Cardiac muscle cell (in vitro differentiated cells and primary cell): ENCODE measurements around the gene NAXD. TPM values are rescaled to one million over a fixed set of nuclear protein-coding genes. Genes with fewer than 3 reads are reported as not detected.
"Not testable (repeated sequence)": the region's sequence is repeated elsewhere in the genome, so short reads cannot be mapped to it uniquely, and the experiment has no call there.

Experiments
- DNase-seq, 2 donors: peaks; one replicate each; pipeline versions ENCODE4 v3.0.0 to v3.0.0-alpha.2; 2010 to 2017; ENCODE audit warnings: low read depth in 1 of 2, low spot score in 1 of 2
- H3K27ac ChIP-seq: fragments of 200-600 bp; sonication (generic); 2 replicates; pipeline ENCODE4 v1.5.1; 2016
- H3K27me3 ChIP-seq: fragments of 200-600 bp; sonication (generic); 2 replicates; pipeline ENCODE4 v1.6.0; 2016; ENCODE audit warnings: control low read depth
- H3K36me3 ChIP-seq: fragments of 200-600 bp; sonication (generic); 2 replicates; pipeline ENCODE4 v1.5.1; 2016; ENCODE audit warnings: control low read depth
- H3K4me1 ChIP-seq: fragments of 200-600 bp; sonication (generic); 2 replicates; pipeline ENCODE4 v1.8.1; 2017; ENCODE audit warnings: low read depth, mild to moderate bottlenecking, mixed run types
- H3K4me3 ChIP-seq: fragments of 200-600 bp; sonication (generic); 2 replicates; pipeline ENCODE4 v1.5.1; 2016; ENCODE audit warnings: mild to moderate bottlenecking
- H3K9me3 ChIP-seq: fragments of 200-600 bp; sonication (generic); 2 replicates; pipeline ENCODE4 v1.5.1; 2017; ENCODE audit warnings: low read depth, mild to moderate bottlenecking, control low read depth
- polyA plus RNA-seq: library from polyadenylated mRNA; unstranded; fragments of >200 nt; fragmentation: Nextera tagmentation; extraction: Ambion mirVana; gene quantifications from 2 replicates; pipeline ENCODE4 v1.2.1, GENCODE V29; 2016
- total RNA-seq: library from RNA; depleted of rRNA; stranded (reverse); fragments of >200 nt; gene quantifications from 2 replicates; pipeline ENCODE4 v1.2.3, GENCODE V29; 2016
- TF ChIP-seq, protein P1 (sequence below): IDR thresholded peaks from 2 replicates; pipeline ENCODE4 v1.5.1; 2012; ENCODE audit warnings: low read depth, mild to moderate bottlenecking, low read length

Gene NAXD
- total and polyA plus RNA-seq, 2 experiments from 2014 or later, result 36.8 to 40.7 TPM

GRCh38 chr13:110597041-110597689, 18.2 kb upstream of the NAXD start:
- no peak overlapping the region for H3K27ac ChIP-seq
- TF ChIP-seq, protein P1, sequence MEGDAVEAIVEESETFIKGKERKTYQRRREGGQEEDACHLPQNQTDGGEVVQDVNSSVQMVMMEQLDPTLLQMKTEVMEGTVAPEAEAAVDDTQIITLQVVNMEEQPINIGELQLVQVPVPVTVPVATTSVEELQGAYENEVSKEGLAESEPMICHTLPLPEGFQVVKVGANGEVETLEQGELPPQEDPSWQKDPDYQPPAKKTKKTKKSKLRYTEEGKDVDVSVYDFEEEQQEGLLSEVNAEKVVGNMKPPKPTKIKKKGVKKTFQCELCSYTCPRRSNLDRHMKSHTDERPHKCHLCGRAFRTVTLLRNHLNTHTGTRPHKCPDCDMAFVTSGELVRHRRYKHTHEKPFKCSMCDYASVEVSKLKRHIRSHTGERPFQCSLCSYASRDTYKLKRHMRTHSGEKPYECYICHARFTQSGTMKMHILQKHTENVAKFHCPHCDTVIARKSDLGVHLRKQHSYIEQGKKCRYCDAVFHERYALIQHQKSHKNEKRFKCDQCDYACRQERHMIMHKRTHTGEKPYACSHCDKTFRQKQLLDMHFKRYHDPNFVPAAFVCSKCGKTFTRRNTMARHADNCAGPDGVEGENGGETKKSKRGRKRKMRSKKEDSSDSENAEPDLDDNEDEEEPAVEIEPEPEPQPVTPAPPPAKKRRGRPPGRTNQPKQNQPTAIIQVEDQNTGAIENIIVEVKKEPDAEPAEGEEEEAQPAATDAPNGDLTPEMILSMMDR, result no peak
- peaks cover 4% of the 10 kb centered on the region for H3K4me1 ChIP-seq
- DNase-seq, result no peak
- H3K9me3 ChIP-seq, result no peaks in the 10 kb centered on the region
- no peak overlapping the region for H3K4me3 ChIP-seq
- H3K36me3 ChIP-seq, result no peaks in the 10 kb centered on the region
- H3K27me3 ChIP-seq, result no peaks in the 10 kb centered on the region

DNA sequence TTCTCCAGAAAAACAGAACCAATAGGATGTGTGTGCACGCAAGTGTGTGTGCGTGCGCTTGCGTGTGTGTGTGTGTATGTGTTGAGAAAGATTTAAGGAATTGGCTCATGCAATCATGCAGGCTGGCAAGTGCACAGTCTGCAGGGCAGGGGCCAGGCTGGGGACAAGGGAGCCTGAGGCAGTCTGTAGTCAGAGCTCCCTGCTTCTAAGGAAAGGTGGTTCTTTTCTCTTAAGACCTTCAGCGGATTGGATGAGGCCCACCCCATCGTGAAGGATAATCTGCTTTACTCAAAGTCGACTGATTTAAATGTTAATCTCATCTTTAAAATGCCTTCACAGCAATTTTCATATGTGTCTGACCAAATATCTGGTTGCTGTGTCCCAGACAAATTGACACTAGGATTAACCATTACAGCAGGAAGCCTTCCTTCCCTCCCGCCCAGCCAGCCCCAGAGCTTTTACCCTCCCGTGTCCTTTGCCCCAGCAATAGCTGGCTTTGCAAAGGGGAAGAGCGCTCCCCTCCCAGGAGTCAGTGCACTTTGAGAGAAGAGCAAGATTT, 15.0 kb upstream of the NAXD start:
- no peak overlapping the region for H3K27ac ChIP-seq
- DNase-seq, result no peak
- peaks cover 4% of the 10 kb centered on the region for H3K4me1 ChIP-seq
- H3K36me3 ChIP-seq, result no peaks in the 10 kb centered on the region
- TF ChIP-seq, protein P1, result no peak
- H3K9me3 ChIP-seq, result no peaks in the 10 kb centered on the region
- no peaks in the 10 kb centered on the region for H3K27me3 ChIP-seq
- no peak overlapping the region for H3K4me3 ChIP-seq

- Histone ChIP-seq H3K27ac (no peak overlapping the region), H3K4me1 (peaks cover 4% of the 10 kb centered on the region), H3K9me3 (no peaks in the 10 kb centered on the region), H3K27me3 (no peaks in the 10 kb centered on the region), H3K4me3 (no peak overlapping the region), H3K36me3 (no peaks in the 10 kb centered on the region)
- TF ChIP-seq, protein P1, result no peak
- no peak for DNase-seq
These were observed 14.4 kb upstream of the NAXD start for GRCh38 chr13:110600980-110601379.

- H3K27ac ChIP-seq, result no peak overlapping the region
- H3K36me3 ChIP-seq, result no peaks in the 10 kb centered on the region
- peaks cover 4% of the 10 kb centered on the region for H3K4me1 ChIP-seq
- no peak overlapping the region for H3K4me3 ChIP-seq
- TF ChIP-seq, protein P1, result no peak
- no peak for DNase-seq
- H3K27me3 ChIP-seq, result no peaks in the 10 kb centered on the region
- H3K9me3 ChIP-seq, result no peaks in the 10 kb centered on the region
These were observed 10.2 kb upstream of the NAXD start for GRCh38 chr13:110605132-110605531.

GRCh38 chr13:110606281-110606680, 9.1 kb upstream of the NAXD start:
- H3K36me3 ChIP-seq, DNase-seq, H3K4me1 ChIP-seq, H3K27me3 ChIP-seq, H3K9me3 ChIP-seq, H3K27ac ChIP-seq, H3K4me3 ChIP-seq: not testable (repeated sequence)

- H3K36me3 ChIP-seq, result no peaks in the 10 kb centered on the region
- H3K27ac ChIP-seq, result no peak overlapping the region
- no peaks in the 10 kb centered on the region for H3K9me3 ChIP-seq
- DNase-seq, result no peak
- no peak overlapping the region for H3K4me3 ChIP-seq
- H3K27me3 ChIP-seq, result no peaks in the 10 kb centered on the region
- H3K4me1 ChIP-seq, result no peaks in the 10 kb centered on the region
- TF ChIP-seq, protein P1, result no peak
These were observed 7.6 kb upstream of the NAXD start for GRCh38 chr13:110607675-110608224.
